NCI-H1417 (cell line): Measurements from ENCODE around the gene PFN3.
"Not testable (repeated sequence)": the region's sequence is repeated elsewhere in the genome, so short reads cannot be mapped to it uniquely, and the experiment has no call there.

Experiments used
- DNase-seq, 3 experiments: peaks; one replicate each; lab custom pipeline; 2025; lab: John Stamatoyannopoulos, UW

PFN3 gene

DNA sequence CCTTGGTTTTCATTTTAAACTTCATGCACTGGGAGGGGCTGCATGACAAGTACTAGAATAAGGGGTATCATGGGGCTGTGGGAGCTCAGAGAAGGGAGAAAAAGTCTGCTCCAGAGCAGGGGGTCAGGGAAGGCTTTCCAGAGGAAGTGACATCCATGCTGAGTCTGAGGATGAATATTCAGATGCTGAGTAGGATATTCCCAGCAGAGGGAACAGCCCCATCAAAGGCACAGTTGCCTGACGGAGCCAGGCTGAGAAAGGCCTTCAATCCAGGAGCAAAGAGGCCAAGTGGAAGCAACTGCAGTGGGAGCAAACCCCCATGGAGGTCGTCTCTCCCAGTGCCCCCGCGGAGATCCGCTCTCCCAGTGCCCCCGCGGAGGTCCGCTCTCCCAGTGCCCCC, 4.4 kb downstream of the PFN3 start:
- DNase-seq: no peak

GRCh38 chr5:177393990-177394389, 6.5 kb downstream of the PFN3 start:
- no peak for DNase-seq

DNA sequence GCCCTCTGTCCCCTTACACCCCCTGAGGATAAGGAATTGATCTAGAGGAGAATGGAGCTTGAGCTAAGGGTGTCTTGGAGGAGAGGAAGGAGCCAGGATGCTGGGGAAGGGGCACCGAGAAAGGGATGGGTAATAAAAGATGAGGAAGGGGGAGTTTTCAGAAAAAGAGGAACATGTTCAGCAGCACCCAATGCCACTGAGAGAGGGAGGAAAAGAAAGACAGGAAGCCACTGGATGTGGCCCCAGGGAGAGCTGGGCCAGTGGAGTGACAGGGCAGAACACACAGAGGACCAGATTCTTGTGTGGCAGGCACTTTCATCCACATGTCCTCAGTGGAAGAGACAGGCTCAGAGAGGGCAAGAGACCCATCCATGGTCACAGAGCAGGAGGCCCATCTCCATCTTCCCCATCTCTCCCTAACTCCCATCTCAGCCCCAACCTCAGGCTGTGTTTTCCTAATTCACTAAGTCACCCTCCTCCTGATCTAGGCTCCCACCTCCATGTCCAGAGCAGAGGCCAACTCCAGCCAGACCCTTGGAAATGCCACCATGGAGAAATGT, 7.2 kb downstream of the PFN3 start:
- DNase-seq: no peak

DNA sequence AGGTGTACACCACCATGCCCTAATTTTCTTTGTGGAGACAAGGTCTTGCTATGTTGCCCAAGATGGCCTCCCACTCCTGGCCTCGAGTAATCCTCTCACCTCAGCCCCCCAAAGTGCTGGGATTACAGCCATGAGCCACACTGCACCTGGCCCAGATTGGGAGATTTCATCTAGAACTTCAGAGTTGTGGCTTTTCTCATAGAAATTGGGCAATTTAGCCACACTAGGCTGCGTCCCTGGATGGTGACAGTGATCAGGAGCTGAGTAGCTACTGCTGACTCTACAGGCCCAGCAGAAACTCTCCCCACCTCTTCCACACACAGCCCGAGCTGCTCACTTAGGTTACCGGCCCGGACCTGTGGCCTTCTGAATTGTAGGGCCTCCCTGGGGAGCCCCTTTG, 7.7 kb downstream of the PFN3 start:
- no peak for DNase-seq

GRCh38 chr5:177390363-177391300, 9.8 kb downstream of the PFN3 start:
- peak; percentile 66 to 89 (median 80) for DNase-seq

GRCh38 chr5:177389241-177390169, 11.0 kb downstream of the PFN3 start:
- DNase-seq: no peak

GRCh38 chr5:177388521-177389052, 11.9 kb downstream of the PFN3 start:
- DNase-seq: no peak

- DNase-seq: no peak
Measured at GRCh38 chr5:177387405-177387804, 13.1 kb downstream of the PFN3 start.

DNA sequence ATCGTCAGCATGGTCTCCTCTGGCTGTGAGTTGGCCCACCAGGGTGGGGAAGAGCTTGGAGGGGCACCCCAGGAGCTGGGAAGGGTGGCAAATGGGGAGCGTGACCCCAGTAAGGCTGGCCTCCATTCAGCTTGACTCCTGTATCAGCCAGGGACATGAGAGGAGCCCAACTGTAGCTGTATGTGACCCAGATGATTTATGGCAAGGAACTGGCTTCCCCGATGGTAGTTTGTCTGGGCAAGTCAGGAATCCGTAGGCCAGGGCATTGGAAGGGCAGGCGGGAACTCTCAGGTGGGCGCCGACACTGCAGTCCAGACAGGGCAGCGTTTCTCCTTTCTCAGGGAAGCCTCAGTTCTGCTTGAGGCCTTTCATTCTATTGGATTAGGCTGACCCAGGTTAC, 13.9 kb downstream of the PFN3 start:
- DNase-seq: no peak

GRCh38 chr5:177385720-177386119, 14.7 kb downstream of the PFN3 start:
- DNase-seq: no peak

DNA sequence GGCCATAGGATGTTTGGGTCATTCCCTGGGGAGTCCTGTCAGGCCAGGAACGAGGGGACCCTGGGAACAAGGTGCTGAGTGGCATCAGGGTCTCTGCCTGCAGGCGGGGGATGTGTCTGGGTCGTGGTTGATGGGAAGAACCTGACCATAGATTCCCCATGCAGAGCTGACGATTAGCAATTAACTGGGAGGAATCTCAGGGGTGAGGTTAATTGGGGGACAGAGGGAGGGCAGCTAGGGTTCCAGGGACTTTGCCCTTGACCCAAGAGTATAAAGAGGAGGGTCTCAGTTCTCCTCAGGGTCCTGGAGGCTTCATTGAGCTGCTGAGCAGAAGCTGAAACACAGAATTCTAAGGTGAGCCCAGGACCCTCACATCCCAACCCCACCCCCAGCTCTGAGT, 16.3 kb downstream of the PFN3 start, which contains the start of gene SLC34A1:
Gene SLC34A1, plus strand, starts transcription at position 301 of the 400 bp plus-strand sequence. CDS start 1,308 bp downstream, outside the sequence.
- DNase-seq: no peak

- DNase-seq: no peak
Measured at GRCh38 chr5:177383181-177383580, 17.3 kb downstream of the PFN3 start.

GRCh38 chr5:177382423-177383029, 17.9 kb downstream of the PFN3 start:
- no peak for DNase-seq

DNA sequence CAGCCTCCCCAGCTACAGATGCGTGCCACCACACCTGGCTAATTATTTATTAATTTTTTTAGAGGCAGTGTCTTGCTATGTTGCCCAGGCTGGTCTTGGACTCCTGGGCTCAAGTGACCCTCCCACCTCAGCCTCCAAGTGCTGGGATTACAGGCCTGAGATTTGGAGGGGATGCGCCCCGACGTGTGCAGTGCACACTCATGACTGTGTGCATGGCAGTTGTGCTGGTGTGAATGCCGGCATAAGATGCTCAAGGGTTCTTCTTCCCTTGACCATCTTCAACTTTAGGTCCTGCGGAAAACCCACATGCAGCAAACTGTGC, 19.7 kb downstream of the PFN3 start:
- DNase-seq: no peak

DNA sequence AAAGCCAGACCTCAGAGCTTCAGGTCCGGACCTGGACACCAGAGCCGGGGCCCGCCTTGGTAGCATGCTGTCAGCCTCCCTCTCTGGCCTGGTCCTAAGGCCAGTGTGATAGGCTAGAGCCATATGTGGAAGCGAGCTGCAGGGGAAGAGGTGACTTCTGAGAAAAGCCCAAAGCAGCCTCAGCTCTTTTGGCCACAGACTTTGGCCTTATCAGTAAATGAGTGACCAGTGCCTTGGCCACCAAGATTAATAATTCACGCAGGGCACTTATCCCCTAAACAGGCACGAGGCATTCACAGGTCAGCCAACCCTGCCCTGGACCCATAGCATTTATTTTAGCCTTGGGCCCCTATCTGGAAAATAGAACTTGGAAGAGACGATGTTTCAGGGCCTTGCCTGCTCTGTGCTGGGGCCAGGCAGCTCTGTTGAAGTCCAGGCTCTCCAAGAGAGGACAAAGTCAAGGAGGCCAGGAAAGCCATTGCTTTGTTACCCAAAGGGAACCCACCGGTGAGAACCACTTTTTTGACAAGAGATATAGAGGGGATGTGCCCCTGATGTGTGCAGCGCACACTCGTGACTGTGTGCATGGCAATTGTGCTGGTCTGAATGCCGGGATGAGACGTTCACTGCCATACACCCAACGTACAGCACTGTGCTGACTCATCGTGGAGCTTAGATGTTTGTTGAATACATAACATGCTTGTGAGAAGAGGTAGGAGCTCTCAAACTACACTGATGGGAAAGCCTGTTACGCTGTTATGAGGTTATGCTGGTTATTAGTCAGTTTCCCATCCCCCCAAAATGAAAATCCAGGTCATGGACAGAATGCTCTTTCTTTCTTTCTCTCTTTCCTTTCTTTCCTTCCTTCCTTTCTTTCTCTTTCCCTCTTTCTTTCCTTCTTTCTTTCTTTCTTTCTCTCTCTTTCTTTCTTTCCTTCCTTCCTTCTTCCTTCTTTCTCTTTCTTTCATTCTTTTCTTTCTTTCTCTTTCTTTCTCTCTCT, 21.3 kb downstream of the PFN3 start:
- no peak for DNase-seq

DNA sequence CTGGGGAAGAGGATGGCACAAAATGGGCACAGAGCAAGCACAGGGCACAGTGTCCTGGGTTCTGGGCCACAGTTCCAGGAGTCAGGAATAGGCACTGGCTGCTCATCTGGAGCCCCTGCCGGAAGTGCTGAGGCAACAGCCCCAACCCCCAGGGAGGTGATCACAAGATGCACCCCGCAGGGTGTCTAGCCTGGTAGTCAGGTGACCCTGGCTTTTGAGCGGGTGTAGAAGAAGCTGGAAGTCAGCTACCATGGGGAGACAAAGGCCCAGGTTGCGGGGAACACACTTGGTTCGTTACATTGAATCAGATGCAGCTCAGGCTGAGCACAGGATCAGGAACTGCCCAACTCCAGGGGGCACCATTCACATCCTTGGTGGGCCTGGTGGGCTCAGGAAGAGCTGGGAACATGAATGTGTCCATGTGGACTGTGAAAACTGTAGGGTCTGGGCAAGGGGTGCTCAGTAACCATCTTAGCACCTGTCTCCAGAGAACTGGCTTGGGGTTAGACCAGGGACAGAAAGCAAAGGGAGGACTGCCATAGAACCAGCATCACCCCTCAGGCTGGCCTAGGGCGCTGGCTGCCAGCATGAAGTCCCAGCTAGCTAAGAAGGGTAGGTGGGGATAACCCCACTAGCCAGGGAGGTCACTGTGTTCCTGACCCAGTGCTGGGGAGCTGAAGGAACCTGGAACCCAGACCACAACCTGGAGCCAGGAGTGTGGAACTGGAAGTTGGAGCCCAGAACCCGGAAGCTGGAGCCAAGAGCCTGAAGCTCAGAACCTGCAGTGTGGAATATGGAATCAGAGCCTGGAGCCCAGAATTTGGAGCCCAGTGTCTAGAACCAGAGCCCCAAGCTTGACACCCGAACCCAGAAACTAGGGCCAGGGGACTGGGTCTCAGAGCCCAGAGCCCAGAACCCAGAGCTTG, 22.3 kb downstream of the PFN3 start:
- no peak for DNase-seq

DNA sequence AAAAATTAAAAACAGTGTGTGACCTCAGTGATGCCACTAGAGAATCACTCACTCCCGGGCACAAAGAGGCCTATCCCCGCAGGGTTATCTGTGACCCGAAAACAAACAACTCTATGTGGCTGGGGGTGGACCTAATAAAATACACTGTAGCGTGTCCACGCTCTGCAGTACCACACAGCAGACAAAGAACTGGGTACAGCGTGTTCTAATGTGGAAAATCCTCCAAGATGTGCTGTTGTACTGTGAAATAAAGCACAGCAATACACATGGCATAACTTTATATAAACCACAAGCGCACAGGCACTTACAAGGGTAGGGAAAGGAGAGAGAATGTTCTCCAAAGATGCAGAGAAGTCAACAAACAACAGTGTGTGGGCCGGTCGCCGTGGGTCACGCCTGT, 24.4 kb downstream of the PFN3 start:
- DNase-seq: no peak

GRCh38 chr5:177375516-177375915, 24.9 kb downstream of the PFN3 start:
- not testable (repeated sequence) for DNase-seq

- no peak for DNase-seq
Measured at GRCh38 chr5:177374211-177374610, 26.2 kb downstream of the PFN3 start.
